Bronchial epithelial cell (primary cell): ENCODE measurements around the gene COL5A1. TPM values are rescaled to one million over a fixed set of nuclear protein-coding genes. Genes with fewer than 3 reads are reported as not detected.

Experiments used
- DNase-seq: peaks from one replicate; pipeline ENCODE4 v3.0.0-alpha.2; 2010; ENCODE audit warnings: low read depth
- FAIRE-seq: peaks from 2 replicates; lab custom pipeline; 2011; peaks lifted over from hg19 to GRCh38; lab: Jason Lieb, UNC
- H3K27me3 ChIP-seq: 2 replicates; pipeline ENCODE4 v1.5.1; 2011; ENCODE audit warnings: low read length; ENCODE audit not compliant: control insufficient read depth, insufficient read depth
- H3K36me3 ChIP-seq: 2 replicates; pipeline ENCODE4 v1.5.1; 2011; ENCODE audit warnings: low read length; ENCODE audit not compliant: control insufficient read depth, insufficient read depth
- H3K4me3 ChIP-seq: 2 replicates; pipeline ENCODE4 v1.5.1; 2011; ENCODE audit warnings: mild to moderate bottlenecking, low read depth, low read length, control low read depth
- total RNA-seq: library from RNA; depleted of rRNA; stranded (reverse); fragments of >200 nt; gene quantifications from 2 replicates; pipeline ENCODE4 v1.2.1, GENCODE V29; 2014
- TF ChIP-seq, protein P1 (sequence below): IDR thresholded peaks from 2 replicates; pipeline ENCODE4 v1.5.1; 2011; ENCODE audit warnings: mild to moderate bottlenecking, moderate library complexity, low read length, control low read depth, inconsistent platforms; ENCODE audit not compliant: insufficient read depth, severe bottlenecking

Gene COL5A1
- total RNA-seq, 1 donor from 2014 or later = 6.3 TPM

- no peaks in the 10 kb centered on the region for H3K27me3 ChIP-seq
- H3K4me3 ChIP-seq = no peak overlapping the region
- no peak for DNase-seq
- TF ChIP-seq, protein P1, sequence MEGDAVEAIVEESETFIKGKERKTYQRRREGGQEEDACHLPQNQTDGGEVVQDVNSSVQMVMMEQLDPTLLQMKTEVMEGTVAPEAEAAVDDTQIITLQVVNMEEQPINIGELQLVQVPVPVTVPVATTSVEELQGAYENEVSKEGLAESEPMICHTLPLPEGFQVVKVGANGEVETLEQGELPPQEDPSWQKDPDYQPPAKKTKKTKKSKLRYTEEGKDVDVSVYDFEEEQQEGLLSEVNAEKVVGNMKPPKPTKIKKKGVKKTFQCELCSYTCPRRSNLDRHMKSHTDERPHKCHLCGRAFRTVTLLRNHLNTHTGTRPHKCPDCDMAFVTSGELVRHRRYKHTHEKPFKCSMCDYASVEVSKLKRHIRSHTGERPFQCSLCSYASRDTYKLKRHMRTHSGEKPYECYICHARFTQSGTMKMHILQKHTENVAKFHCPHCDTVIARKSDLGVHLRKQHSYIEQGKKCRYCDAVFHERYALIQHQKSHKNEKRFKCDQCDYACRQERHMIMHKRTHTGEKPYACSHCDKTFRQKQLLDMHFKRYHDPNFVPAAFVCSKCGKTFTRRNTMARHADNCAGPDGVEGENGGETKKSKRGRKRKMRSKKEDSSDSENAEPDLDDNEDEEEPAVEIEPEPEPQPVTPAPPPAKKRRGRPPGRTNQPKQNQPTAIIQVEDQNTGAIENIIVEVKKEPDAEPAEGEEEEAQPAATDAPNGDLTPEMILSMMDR = no peak
- no peak for FAIRE-seq
- no peaks in the 10 kb centered on the region for H3K36me3 ChIP-seq
Observed at GRCh38 chr9:134622896-134623257, 18.7 kb upstream of the COL5A1 start.

DNA sequence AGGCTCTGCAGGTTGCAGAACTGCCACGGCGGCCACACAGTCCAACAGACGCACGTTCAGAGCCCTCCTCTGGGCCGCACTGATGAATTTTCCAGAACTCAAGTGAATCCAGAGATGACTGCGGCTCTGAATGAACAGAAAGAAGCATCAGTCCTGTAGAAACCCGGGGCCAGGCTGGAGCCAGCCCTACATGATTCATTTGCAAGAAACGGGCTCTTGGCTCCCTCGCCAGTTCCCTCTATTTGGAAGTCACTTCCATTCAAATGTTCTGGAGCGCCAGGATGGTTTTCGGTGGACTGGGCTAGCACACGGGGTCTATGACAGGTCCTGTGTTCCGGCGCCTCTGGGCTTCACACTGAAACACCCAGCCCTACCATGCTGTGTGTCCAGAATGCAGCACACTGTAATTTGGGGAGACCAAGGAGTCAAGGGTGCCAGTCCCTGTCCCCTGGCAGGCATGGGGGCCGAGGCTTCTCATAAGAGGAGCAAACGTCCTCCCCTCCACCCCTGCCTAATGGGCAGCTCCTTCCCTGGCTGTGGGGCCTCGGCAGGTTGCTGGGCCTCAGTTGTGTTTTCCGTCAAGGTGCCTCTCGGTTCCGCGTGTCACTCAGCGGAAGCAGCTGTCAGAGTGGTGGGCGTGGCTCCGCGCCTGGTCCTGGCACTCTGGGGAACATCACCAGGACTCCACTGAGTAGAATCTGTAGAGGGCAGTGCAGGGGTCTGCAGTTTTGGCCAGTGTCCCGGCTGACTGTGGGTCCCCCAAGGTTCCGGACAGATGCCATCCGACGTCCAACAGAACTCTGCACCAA is 18.1 kb upstream of the COL5A1 start:
- Histone ChIP-seq H3K36me3 (no peaks in the 10 kb centered on the region), H3K27me3 (no peaks in the 10 kb centered on the region), H3K4me3 (no peak overlapping the region)
- TF ChIP-seq, protein P1 = no peak
- no peak for DNase-seq
- FAIRE-seq = no peak

GRCh38 chr9:134624137-134624591 is 17.4 kb upstream of the COL5A1 start:
- Histone ChIP-seq H3K36me3 (no peaks in the 10 kb centered on the region), H3K27me3 (no peaks in the 10 kb centered on the region), H3K4me3 (no peak overlapping the region)
- DNase-seq (peak; percentile 17), FAIRE-seq (no peak)
- TF ChIP-seq, protein P1 = no peak

GRCh38 chr9:134624621-134625181 is 16.9 kb upstream of the COL5A1 start:
- Histone ChIP-seq H3K27me3 (no peaks in the 10 kb centered on the region), H3K4me3 (no peak overlapping the region), H3K36me3 (no peaks in the 10 kb centered on the region)
- TF ChIP-seq, protein P1 = no peak
- FAIRE-seq (no peak), DNase-seq (peak; percentile 88)

- Histone ChIP-seq H3K27me3 (no peaks in the 10 kb centered on the region), H3K36me3 (no peaks in the 10 kb centered on the region), H3K4me3 (no peak overlapping the region)
- DNase-seq (no peak), FAIRE-seq (no peak)
- TF ChIP-seq, protein P1 = no peak
Observed at GRCh38 chr9:134625361-134626068, 16.1 kb upstream of the COL5A1 start.
